WERI-Rb-1 (cell line): Measurements from ENCODE around the gene EFHC1.
A peak's percentile ranks its signal among the peaks of the same experiment; 100 is the strongest.

Experiments
- DNase-seq: peaks from one replicate; pipeline ENCODE4 v3.0.0-alpha.2; 2020
- H3K27ac ChIP-seq: fragments of 250-450 bp; sonication (Bioruptor Pico); 2 replicates; pipeline ENCODE4 v1.5.1; 2020; ENCODE audit warnings: mild to moderate bottlenecking, moderate library complexity
- H3K27me3 ChIP-seq: fragments of 250-450 bp; sonication (Bioruptor Pico); 2 replicates; pipeline ENCODE4 v1.5.1; 2021; ENCODE audit warnings: mild to moderate bottlenecking, low read depth, moderate library complexity; ENCODE audit not compliant: insufficient read depth, severe bottlenecking
- H3K36me3 ChIP-seq: fragments of 250-450 bp; sonication (Bioruptor Pico); 2 replicates; pipeline ENCODE4 v1.5.1; 2020; ENCODE audit warnings: mild to moderate bottlenecking, moderate library complexity
- H3K4me3 ChIP-seq: 2 replicates; pipeline ENCODE4 v1.5.1; 2011; ENCODE audit warnings: low read depth, mild to moderate bottlenecking, control low read depth, low read length
- H3K9me3 ChIP-seq: fragments of 250-450 bp; sonication (Bioruptor Pico); 2 replicates; pipeline ENCODE4 v1.5.1; 2021; ENCODE audit warnings: mild to moderate bottlenecking, moderate library complexity; ENCODE audit not compliant: severe bottlenecking
- TF ChIP-seq, protein P1 (sequence below): IDR thresholded peaks from 2 replicates; pipeline ENCODE4 v1.5.1; 2011; ENCODE audit warnings: low read depth, mild to moderate bottlenecking, control low read depth, inconsistent platforms, low read length

The EFHC1 gene

DNA sequence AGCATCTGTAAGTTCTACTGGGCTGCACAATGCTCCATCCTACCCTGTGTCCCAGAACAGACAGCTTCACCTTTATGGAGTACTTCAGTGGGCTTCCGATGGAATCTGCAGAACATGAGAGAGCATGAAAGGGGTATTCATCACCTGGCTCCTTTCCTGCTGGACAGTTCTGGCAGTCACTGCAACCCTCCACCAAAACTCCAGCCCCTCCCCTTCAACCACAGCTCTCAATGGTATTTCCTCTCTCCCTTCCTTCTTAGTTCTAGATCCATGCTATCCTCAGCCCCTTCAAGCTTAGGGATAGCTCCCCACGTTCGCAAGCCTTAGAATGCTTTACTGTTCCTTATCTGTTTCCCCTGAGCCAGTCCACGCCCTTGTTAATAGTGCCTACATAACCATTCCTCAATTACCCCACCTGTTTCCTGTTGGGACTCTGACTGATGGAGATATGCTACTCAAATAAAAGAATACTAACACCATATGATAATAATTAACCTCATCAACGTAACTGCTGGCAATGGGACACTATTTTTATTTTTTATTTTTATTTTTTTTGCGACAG, 130.0 kb downstream of the EFHC1 start:
- peaks cover 10% of the 10 kb centered on the region for H3K36me3 ChIP-seq
- DNase-seq: no peak
- H3K4me3 ChIP-seq: no peak overlapping the region
- H3K27me3 ChIP-seq: no peaks in the 10 kb centered on the region
- TF ChIP-seq, protein P1, sequence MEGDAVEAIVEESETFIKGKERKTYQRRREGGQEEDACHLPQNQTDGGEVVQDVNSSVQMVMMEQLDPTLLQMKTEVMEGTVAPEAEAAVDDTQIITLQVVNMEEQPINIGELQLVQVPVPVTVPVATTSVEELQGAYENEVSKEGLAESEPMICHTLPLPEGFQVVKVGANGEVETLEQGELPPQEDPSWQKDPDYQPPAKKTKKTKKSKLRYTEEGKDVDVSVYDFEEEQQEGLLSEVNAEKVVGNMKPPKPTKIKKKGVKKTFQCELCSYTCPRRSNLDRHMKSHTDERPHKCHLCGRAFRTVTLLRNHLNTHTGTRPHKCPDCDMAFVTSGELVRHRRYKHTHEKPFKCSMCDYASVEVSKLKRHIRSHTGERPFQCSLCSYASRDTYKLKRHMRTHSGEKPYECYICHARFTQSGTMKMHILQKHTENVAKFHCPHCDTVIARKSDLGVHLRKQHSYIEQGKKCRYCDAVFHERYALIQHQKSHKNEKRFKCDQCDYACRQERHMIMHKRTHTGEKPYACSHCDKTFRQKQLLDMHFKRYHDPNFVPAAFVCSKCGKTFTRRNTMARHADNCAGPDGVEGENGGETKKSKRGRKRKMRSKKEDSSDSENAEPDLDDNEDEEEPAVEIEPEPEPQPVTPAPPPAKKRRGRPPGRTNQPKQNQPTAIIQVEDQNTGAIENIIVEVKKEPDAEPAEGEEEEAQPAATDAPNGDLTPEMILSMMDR: no peak
- no peak overlapping the region for H3K27ac ChIP-seq
- no peaks in the 10 kb centered on the region for H3K9me3 ChIP-seq

DNA sequence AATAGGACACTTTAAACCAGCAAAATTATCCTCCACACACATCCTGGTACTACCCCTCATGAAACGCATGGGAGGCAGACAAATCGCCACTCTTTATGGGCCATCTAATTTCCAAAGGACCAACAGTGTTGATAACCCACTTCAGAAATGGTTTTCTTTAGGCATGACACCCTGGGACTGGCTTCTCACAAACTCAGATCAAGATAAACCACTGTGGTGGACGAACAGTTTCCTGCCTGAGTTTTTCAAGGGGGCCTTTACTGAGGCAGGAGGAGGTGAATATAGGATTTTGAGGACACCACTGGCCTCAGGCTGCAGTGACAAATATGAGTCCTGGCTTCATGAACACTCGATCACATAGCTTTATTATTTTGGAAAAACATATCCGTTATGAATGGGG, 130.7 kb downstream of the EFHC1 start:
- TF ChIP-seq, protein P1: no peak
- Histone ChIP-seq H3K27ac (peak overlapping the region; percentile 76), H3K27me3 (no peaks in the 10 kb centered on the region), H3K4me3 (no peak overlapping the region), H3K9me3 (no peaks in the 10 kb centered on the region), H3K36me3 (peaks cover 10% of the 10 kb centered on the region)
- DNase-seq: no peak

DNA sequence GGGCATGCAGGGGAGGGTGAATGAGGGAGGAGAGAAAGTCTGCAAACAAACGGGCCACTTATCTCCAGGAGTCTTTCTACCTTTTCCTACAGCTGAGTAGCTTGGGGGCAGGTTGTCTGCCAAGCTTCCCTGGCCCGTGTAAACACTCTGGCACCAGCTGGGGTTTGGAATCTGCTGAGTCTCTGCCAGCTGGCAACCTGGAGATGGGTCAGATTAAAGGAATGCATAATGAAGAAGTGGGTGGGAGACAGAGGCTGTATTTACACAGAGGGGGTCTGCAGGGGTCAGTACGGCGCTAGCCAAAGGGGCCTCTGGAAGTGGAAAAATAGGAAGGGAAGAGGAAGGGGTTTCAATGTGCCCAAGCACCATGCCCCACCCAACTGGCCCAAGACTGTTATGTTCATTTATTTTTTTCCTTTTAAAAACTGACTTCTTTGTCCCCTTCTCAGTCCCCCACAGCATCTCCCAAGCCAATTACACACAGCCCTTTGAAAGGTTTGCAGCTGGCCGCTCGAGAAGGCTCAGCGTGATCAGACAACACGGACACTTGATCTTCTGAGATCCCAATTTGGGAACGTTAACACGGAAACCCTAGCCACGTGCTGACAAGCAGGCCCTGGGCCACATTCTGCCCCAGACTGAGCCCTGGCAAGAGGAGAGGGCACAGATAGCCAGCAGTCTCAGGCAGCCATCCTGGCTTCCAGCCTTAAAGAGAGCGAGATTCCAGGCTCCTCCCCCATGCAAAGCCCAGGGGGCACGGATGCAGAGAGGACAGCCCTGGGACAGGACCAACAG, 131.5 kb downstream of the EFHC1 start:
- DNase-seq: peak; percentile 59
- TF ChIP-seq, protein P1: no peak
- peaks cover 7% of the 10 kb centered on the region for H3K36me3 ChIP-seq
- H3K27me3 ChIP-seq: no peaks in the 10 kb centered on the region
- H3K9me3 ChIP-seq: no peaks in the 10 kb centered on the region
- H3K27ac ChIP-seq: peak overlapping the region; percentile 76
- peak overlapping the region; percentile 11 for H3K4me3 ChIP-seq

DNA sequence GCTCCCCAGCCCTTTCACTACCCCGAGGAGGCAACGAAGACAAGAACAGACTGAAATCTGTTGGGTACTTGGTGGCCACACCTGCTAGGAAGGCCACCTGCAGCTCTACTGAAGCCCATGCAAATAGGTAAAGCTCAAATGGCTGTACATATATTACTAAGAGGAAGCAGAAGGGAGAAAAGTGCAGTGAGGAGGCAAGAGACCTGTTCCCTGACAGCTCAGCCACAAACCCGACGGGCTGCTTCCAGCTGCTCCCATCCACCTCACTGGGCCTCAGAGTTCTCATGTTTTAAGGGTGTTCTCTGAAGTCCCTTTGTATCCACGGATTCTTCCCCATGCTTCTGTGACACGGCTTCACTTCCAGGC, 132.1 kb downstream of the EFHC1 start:
- DNase-seq: no peak
- Histone ChIP-seq H3K27me3 (no peaks in the 10 kb centered on the region), H3K9me3 (no peaks in the 10 kb centered on the region), H3K4me3 (peak overlapping the region; percentile 11), H3K27ac (peak overlapping the region; percentile 76), H3K36me3 (peaks cover 7% of the 10 kb centered on the region)
- TF ChIP-seq, protein P1: no peak

DNA sequence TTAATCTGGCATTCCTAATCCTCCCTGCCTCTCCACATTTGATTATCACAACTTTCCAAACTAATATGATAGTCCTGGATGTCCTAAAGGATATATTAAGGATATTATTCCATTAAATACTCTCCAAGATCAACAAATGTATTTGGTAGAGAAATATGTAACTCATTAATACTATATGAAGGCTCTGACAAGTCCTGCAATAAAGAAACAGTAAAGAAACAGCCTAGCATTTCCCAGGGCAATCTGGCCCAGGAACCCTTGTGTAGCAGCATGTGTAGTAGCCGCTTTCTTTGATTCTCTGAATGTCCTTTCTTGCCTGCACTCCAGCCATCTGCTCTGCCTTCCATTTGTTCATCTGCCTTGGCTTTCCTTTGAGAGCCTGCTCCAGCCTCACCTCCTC, 133.0 kb downstream of the EFHC1 start:
- Histone ChIP-seq H3K9me3 (no peaks in the 10 kb centered on the region), H3K27me3 (no peaks in the 10 kb centered on the region), H3K27ac (peak overlapping the region; percentile 76), H3K36me3 (peaks cover 7% of the 10 kb centered on the region), H3K4me3 (no peak overlapping the region)
- DNase-seq: peak; percentile 64
- TF ChIP-seq, protein P1: no peak
